ENCODE data around the gene LACTBL1. TPM values are rescaled to one million over a fixed set of nuclear protein-coding genes. Genes with fewer than 3 reads are reported as not detected.

The LACTBL1 gene
- total and polyA plus RNA-seq, 4 donors: not detected

GRCh38 chr1:22920734-22921451, 51.8 kb downstream of the LACTBL1 start:
- Histone ChIP-seq H3K4me1 (ENCODE audit: control insufficient read depth in 4 of 4, insufficient read depth in 4 of 4, low read length in 3 of 4) (no peaks in the 10 kb centered on the region), H3K9me3 (ENCODE audit: control insufficient read depth in 4 of 4, low read length in 3 of 4) (no peaks in the 10 kb centered on the region), H3K36me3 (ENCODE audit: control insufficient read depth in 4 of 4, insufficient read depth in 3 of 4, low read depth in 1 of 4, low read length in 3 of 4) (no peaks in the 10 kb centered on the region), H3K4me3 (ENCODE audit: low read depth in 1 of 3, low read length in 3 of 3) (no peak overlapping the region), H3K27me3 (ENCODE audit: control insufficient read depth in 4 of 4, insufficient read depth in 4 of 4, low read length in 3 of 4) (no peaks in the 10 kb centered on the region), H3K9ac (ENCODE audit: low read depth in 1 of 2, low read length in 2 of 2) (no peak overlapping the region), H3K27ac (ENCODE audit: low read depth in 1 of 2, low read length in 2 of 2) (no peak overlapping the region)
- 78% methylated on average over 8 of the region's 8 CpGs for WGBS
- TF ChIP-seq FOXA2 (IDR thresholded peaks at IDR 0.05): no peak
- TF ChIP-seq NR2F2 (IDR thresholded peaks at IDR 0.05): no peak
- TF ChIP-seq ZBTB33 (IDR thresholded peaks at IDR 0.05): no peak
- no peak for TF ChIP-seq HNF4A (conservative IDR thresholded peaks at IDR 0.05)
- no peak for TF ChIP-seq CTCF (IDR thresholded peaks at IDR 0.05; ENCODE audit: low read depth, low read length, missing input control)
- no peak for DNase-seq (ENCODE audit: low spot score)

GRCh38 chr1:22920026-22920733, 52.5 kb downstream of the LACTBL1 start:
- H3K36me3 ChIP-seq (ENCODE audit: control insufficient read depth in 4 of 4, insufficient read depth in 3 of 4, low read depth in 1 of 4, low read length in 3 of 4): no peaks in the 10 kb centered on the region
- no peaks in the 10 kb centered on the region for H3K4me1 ChIP-seq (ENCODE audit: control insufficient read depth in 4 of 4, insufficient read depth in 4 of 4, low read length in 3 of 4)
- H3K9ac ChIP-seq (ENCODE audit: low read depth in 1 of 2, low read length in 2 of 2): no peak overlapping the region
- 86% methylated on average over 6 of the region's 6 CpGs for WGBS
- H3K27ac ChIP-seq (ENCODE audit: low read depth in 1 of 2, low read length in 2 of 2): no peak overlapping the region
- DNase-seq (ENCODE audit: low spot score): no peak
- H3K27me3 ChIP-seq (ENCODE audit: control insufficient read depth in 4 of 4, insufficient read depth in 4 of 4, low read length in 3 of 4): no peaks in the 10 kb centered on the region
- no peaks in the 10 kb centered on the region for H3K9me3 ChIP-seq (ENCODE audit: control insufficient read depth in 4 of 4, low read length in 3 of 4)
- H3K4me3 ChIP-seq (ENCODE audit: low read depth in 1 of 3, low read length in 3 of 3): no peak overlapping the region
- TF ChIP-seq TAF1 (conservative IDR thresholded peaks at IDR 0.05): no peak
- TF ChIP-seq HNF4G (IDR thresholded peaks at IDR 0.05): no peak
- no peak for TF ChIP-seq SP1 (IDR thresholded peaks at IDR 0.05)
- TF ChIP-seq ZBTB33 (IDR thresholded peaks at IDR 0.05): no peak
- no peak for TF ChIP-seq JUND (IDR thresholded peaks at IDR 0.05)
- no peak for TF ChIP-seq REST (IDR thresholded peaks at IDR 0.05)
- TF ChIP-seq CTCF (IDR thresholded peaks at IDR 0.05; ENCODE audit: low read depth, low read length, missing input control): no peak
- TF ChIP-seq YY1 (IDR thresholded peaks at IDR 0.05): no peak
- no peak for TF ChIP-seq HNF4A (conservative IDR thresholded peaks at IDR 0.05)
- no peak for TF ChIP-seq RAD21 (IDR thresholded peaks at IDR 0.05)
- no peak for TF ChIP-seq NR2F2 (IDR thresholded peaks at IDR 0.05)
- TF ChIP-seq MAX (IDR thresholded peaks at IDR 0.05): no peak
- no peak for TF ChIP-seq RXRA (IDR thresholded peaks at IDR 0.05)
- no peak for TF ChIP-seq GABPA (IDR thresholded peaks at IDR 0.05 in 1 of 2, conservative IDR thresholded peaks at IDR 0.05 in 1 of 2)
